Uterus (tissue), 4 donors: ENCODE results near the gene RNF2. TPM values are rescaled to one million over a fixed set of nuclear protein-coding genes. Genes with fewer than 3 reads are reported as not detected.

ENCODE experiments used
- DNase-seq, 2 donors: peaks; one replicate each; pipeline ENCODE4 v3.0.0-alpha.2; 2019 to 2020
- H3K27ac ChIP-seq, 2 donors: fragments of 200-600 bp; sonication (generic); 1 replicate in 1 of 2; 2 replicates in 1 of 2; pipeline ENCODE4 v1.5.1; 2016 to 2018
- H3K27me3 ChIP-seq, 2 donors: fragments of 200-600 bp; sonication (generic); one replicate each; pipeline ENCODE4 v1.5.1; 2018 to 2019; ENCODE audit warnings: control low read depth in 1 of 2
- H3K36me3 ChIP-seq, 2 donors: fragments of 200-600 bp; sonication (generic); one replicate each; pipeline ENCODE4 v1.5.1; 2019; ENCODE audit warnings: control low read depth in 1 of 2
- H3K4me1 ChIP-seq, 2 donors: fragments of 200-600 bp; sonication (generic); one replicate each; pipeline ENCODE4 v1.5.1; 2018 to 2019; ENCODE audit warnings: control low read depth in 1 of 2
- H3K4me3 ChIP-seq, 2 donors: fragments of 200-600 bp; sonication (generic); 1 replicate in 1 of 2; 2 replicates in 1 of 2; pipeline ENCODE4 v1.5.1; 2018 to 2019; ENCODE audit warnings: mild to moderate bottlenecking in 1 of 2
- H3K9me3 ChIP-seq, 2 donors: fragments of 200-600 bp; sonication (generic); one replicate each; pipeline ENCODE4 v1.5.1; 2019; ENCODE audit warnings: control low read depth in 1 of 2
- CTCF ChIP-seq, 4 experiments: fragments of 200-600 bp in 2 of 4; fragments of 450-650 bp in 2 of 4; sonication (generic) in 2 of 4; IDR thresholded peaks; one replicate each; pipeline ENCODE4 v1.5.1; 2016 to 2019; ENCODE audit warnings: antibody characterized with exemption in 4 of 4, mild to moderate bottlenecking in 2 of 4, moderate library complexity in 1 of 4
- POLR2A ChIP-seq, 2 donors: fragments of 450-650 bp; IDR thresholded peaks; one replicate each; pipeline ENCODE4 v1.6.1; 2016; ENCODE audit warnings: antibody characterized with exemption in 2 of 2, mild to moderate bottlenecking in 1 of 2, moderate library complexity in 1 of 2
- intact Hi-C: fragments of 100-400 bp; cut with DNase I; formaldehyde crosslinking; loops from one replicate; pipeline ENCODE4 v1.15.1; 2023; ENCODE audit warnings: low total_unique reads
- total RNA-seq, 4 donors: library from RNA; depleted of rRNA in 3 of 4; stranded (reverse); fragments of >200 nt in 3 of 4; gene quantifications; one replicate each; pipeline versions ENCODE4 v1.1.0 to v1.2.4, GENCODE V29; 2014 to 2023
- donor health status: DM: yes; HTN: yes; CAD: no.

Gene RNF2
- total RNA-seq, 4 donors from 2014 or later: 20.9 to 52.8 (median 33.0) TPM

- intact Hi-C loops: no loop called here
- Histone ChIP-seq H3K27me3 (no peaks in the 10 kb centered on the region), H3K9me3 (no peaks in the 10 kb centered on the region), H3K36me3 (no peaks in the 10 kb centered on the region), H3K4me3 (no peak overlapping the region), H3K4me1 (no peaks in the 10 kb centered on the region), H3K27ac (no peak overlapping the region)
- TF ChIP-seq POLR2A (IDR thresholded peaks at IDR 0.05): no peak
- TF ChIP-seq CTCF (IDR thresholded peaks at IDR 0.05): no peak
- DNase-seq: no peak
Observed at GRCh38 chr1:185104083-185104482, 58.7 kb downstream of the RNF2 start.

- intact Hi-C loops: no loop called here
- Histone ChIP-seq H3K9me3 (no peaks in the 10 kb centered on the region), H3K27ac (no peak overlapping the region), H3K27me3 (no peaks in the 10 kb centered on the region), H3K4me3 (no peak overlapping the region), H3K36me3 (no peaks in the 10 kb centered on the region), H3K4me1 (no peaks in the 10 kb centered on the region)
- DNase-seq: no peak
- TF ChIP-seq CTCF (IDR thresholded peaks at IDR 0.05) (no peak), POLR2A (IDR thresholded peaks at IDR 0.05) (no peak)
Observed at GRCh38 chr1:185105121-185105520, 59.8 kb downstream of the RNF2 start.

- no peak overlapping the region for H3K27ac ChIP-seq
- TF ChIP-seq CTCF (IDR thresholded peaks at IDR 0.05) (no peak), POLR2A (IDR thresholded peaks at IDR 0.05) (no peak)
- H3K27me3 ChIP-seq: no peaks in the 10 kb centered on the region
- no peak for DNase-seq
- intact Hi-C loops: no loop called here
- H3K36me3 ChIP-seq: no peaks in the 10 kb centered on the region
- H3K9me3 ChIP-seq: no peaks in the 10 kb centered on the region
- no peak overlapping the region for H3K4me3 ChIP-seq
- no peaks in the 10 kb centered on the region for H3K4me1 ChIP-seq
Observed at GRCh38 chr1:185108321-185108720, 63.0 kb downstream of the RNF2 start.

- no peaks in the 10 kb centered on the region for H3K27me3 ChIP-seq
- TF ChIP-seq CTCF (IDR thresholded peaks at IDR 0.05): no peak
- no peak for TF ChIP-seq POLR2A (IDR thresholded peaks at IDR 0.05)
- H3K9me3 ChIP-seq: no peaks in the 10 kb centered on the region
- no peaks in the 10 kb centered on the region for H3K4me1 ChIP-seq
- no peak overlapping the region for H3K27ac ChIP-seq
- no peaks in the 10 kb centered on the region for H3K36me3 ChIP-seq
- DNase-seq: no peak
- no peak overlapping the region for H3K4me3 ChIP-seq
- intact Hi-C loops: no loop called here
Observed at GRCh38 chr1:185110145-185110544, 64.8 kb downstream of the RNF2 start.

GRCh38 chr1:185111873-185112272 lies 66.5 kb downstream of the RNF2 start:
- Histone ChIP-seq H3K9me3 (no peaks in the 10 kb centered on the region), H3K4me1 (no peaks in the 10 kb centered on the region), H3K36me3 (no peaks in the 10 kb centered on the region), H3K27me3 (no peaks in the 10 kb centered on the region), H3K27ac (no peak overlapping the region), H3K4me3 (no peak overlapping the region)
- intact Hi-C loops: no loop called here
- no peak for DNase-seq
- TF ChIP-seq CTCF (IDR thresholded peaks at IDR 0.05) (no peak), POLR2A (IDR thresholded peaks at IDR 0.05) (no peak)
